Dendritic cell treated with granulocyte-macrophage colony-stimulating factor and Interleukin-4, amounts not matched to agents 40 ng/mL and 50 ng/mL, for 4 days (primary cell): ENCODE data around the gene AMELY.
"Not testable (repeated sequence)": the region's sequence is repeated elsewhere in the genome, so short reads cannot be mapped to it uniquely, and the experiment has no call there.

ENCODE experiments used
- H3K27ac Mint-ChIP-seq: one replicate; pipeline ENCODE4 v1.8.0; 2022; ENCODE audit warnings: mild to moderate bottlenecking, mixed read lengths
- H3K27me3 Mint-ChIP-seq: one replicate; pipeline ENCODE4 v1.8.0; 2022; ENCODE audit warnings: mild to moderate bottlenecking, mixed read lengths
- H3K36me3 Mint-ChIP-seq: one replicate; pipeline ENCODE4 v1.8.0; 2022; ENCODE audit warnings: low read depth, mixed read lengths
- H3K4me1 Mint-ChIP-seq: one replicate; pipeline ENCODE4 v1.8.0; 2022; ENCODE audit warnings: low read depth, mixed read lengths
- H3K4me3 Mint-ChIP-seq: one replicate; pipeline ENCODE4 v1.8.0; 2022; ENCODE audit warnings: mild to moderate bottlenecking, moderate library complexity, mixed read lengths
- H3K9me3 Mint-ChIP-seq: one replicate; pipeline ENCODE4 v1.8.0; 2022; ENCODE audit warnings: mixed read lengths
- intact Hi-C: fragments of 100-400 bp; cut with micrococcal nuclease; formaldehyde crosslinking; loops from one replicate; pipeline ENCODE4 v1.15.0; 2022

The AMELY gene

GRCh38 chrY:6911253-6911881 is at the start of gene AMELY:
TSS of gene AMELY (minus strand) at chrY:6911752. CDS start at chrY:6872608, 39,144 bp downstream.
- Mint-ChIP-seq H3K27me3 (peaks cover 50% of the 10 kb centered on the region), H3K4me3 (no peak within 1 kb of the TSS), H3K36me3 (no peaks in the 10 kb centered on the region), H3K9me3 (no peaks in the 10 kb centered on the region), H3K27ac (no peak within 1 kb of the TSS), H3K4me1 (no peaks in the 10 kb centered on the region)
- intact Hi-C loops: no loop called here

- Mint-ChIP-seq H3K4me1 (no peaks in the 10 kb centered on the region), H3K27ac (no peak overlapping the region), H3K27me3 (no peaks in the 10 kb centered on the region), H3K4me3 (no peak overlapping the region), H3K9me3 (no peaks in the 10 kb centered on the region), H3K36me3 (no peaks in the 10 kb centered on the region)
- intact Hi-C loops: no loop called here
These were observed 38.4 kb upstream of the AMELY start for GRCh38 chrY:6949947-6950346.

- Mint-ChIP-seq H3K36me3 (no peaks in the 10 kb centered on the region), H3K4me1 (no peaks in the 10 kb centered on the region), H3K27me3 (no peaks in the 10 kb centered on the region), H3K9me3 (no peaks in the 10 kb centered on the region), H3K27ac (no peak overlapping the region), H3K4me3 (no peak overlapping the region)
- intact Hi-C loops: no loop called here
These were observed 36.8 kb upstream of the AMELY start for GRCh38 chrY:6948378-6948777.

GRCh38 chrY:6947695-6948094 is 36.1 kb upstream of the AMELY start:
- Mint-ChIP-seq H3K27me3 (no peaks in the 10 kb centered on the region), H3K27ac (no peak overlapping the region), H3K4me3 (no peak overlapping the region), H3K36me3 (no peaks in the 10 kb centered on the region), H3K4me1 (no peaks in the 10 kb centered on the region), H3K9me3 (no peaks in the 10 kb centered on the region)
- intact Hi-C loops: no loop called here

GRCh38 chrY:6935497-6935896 is 23.9 kb upstream of the AMELY start:
- Mint-ChIP-seq H3K27me3 (no peaks in the 10 kb centered on the region), H3K4me3 (no peak overlapping the region), H3K36me3 (no peaks in the 10 kb centered on the region), H3K4me1 (no peaks in the 10 kb centered on the region), H3K9me3 (no peaks in the 10 kb centered on the region), H3K27ac (no peak overlapping the region)
- intact Hi-C loops: no loop called here

GRCh38 chrY:6931779-6932396 is 20.3 kb upstream of the AMELY start:
- H3K36me3 Mint-ChIP-seq: no peaks in the 10 kb centered on the region
- no peaks in the 10 kb centered on the region for H3K9me3 Mint-ChIP-seq
- H3K27me3 Mint-ChIP-seq: no peaks in the 10 kb centered on the region
- no peaks in the 10 kb centered on the region for H3K4me1 Mint-ChIP-seq
- no peak overlapping the region for H3K4me3 Mint-ChIP-seq
- H3K27ac Mint-ChIP-seq: no peak overlapping the region
- intact Hi-C loops: no loop called here

GRCh38 chrY:6929237-6929636 is 17.7 kb upstream of the AMELY start:
- Mint-ChIP-seq H3K4me1 (no peaks in the 10 kb centered on the region), H3K27me3 (no peaks in the 10 kb centered on the region), H3K4me3 (no peak overlapping the region), H3K36me3 (no peaks in the 10 kb centered on the region), H3K9me3 (no peaks in the 10 kb centered on the region), H3K27ac (no peak overlapping the region)
- intact Hi-C loops: no loop called here

- no peak overlapping the region for H3K4me3 Mint-ChIP-seq
- no peak overlapping the region for H3K27ac Mint-ChIP-seq
- H3K4me1 Mint-ChIP-seq: no peaks in the 10 kb centered on the region
- H3K36me3 Mint-ChIP-seq: no peaks in the 10 kb centered on the region
- intact Hi-C loops: no loop called here
- H3K27me3 Mint-ChIP-seq: no peaks in the 10 kb centered on the region
- H3K9me3 Mint-ChIP-seq: no peaks in the 10 kb centered on the region
These were observed 16.7 kb upstream of the AMELY start for GRCh38 chrY:6928265-6928664.

- intact Hi-C loops: no loop called here
- no peaks in the 10 kb centered on the region for H3K27me3 Mint-ChIP-seq
- no peak overlapping the region for H3K4me3 Mint-ChIP-seq
- no peak overlapping the region for H3K27ac Mint-ChIP-seq
- no peaks in the 10 kb centered on the region for H3K36me3 Mint-ChIP-seq
- H3K9me3 Mint-ChIP-seq: no peaks in the 10 kb centered on the region
- H3K4me1 Mint-ChIP-seq: no peaks in the 10 kb centered on the region
These were observed 9.5 kb upstream of the AMELY start for GRCh38 chrY:6921061-6921460.

GRCh38 chrY:6913362-6913761 is 1.8 kb upstream of the AMELY start:
- Mint-ChIP-seq H3K4me3 (no peak overlapping the region), H3K9me3 (no peaks in the 10 kb centered on the region), H3K4me1 (no peaks in the 10 kb centered on the region), H3K36me3 (no peaks in the 10 kb centered on the region), H3K27me3 (peaks cover 47% of the 10 kb centered on the region), H3K27ac (no peak overlapping the region)
- intact Hi-C loops: no loop called here

GRCh38 chrY:6910372-6911252 is 940 bp downstream of the AMELY start, which contains the start of gene TBL1Y:
TSS of gene TBL1Y (plus strand) at chrY:6910697. CDS start at chrY:7025085, 114,388 bp downstream.
- no peaks in the 10 kb centered on the region for H3K9me3 Mint-ChIP-seq
- no peak within 1 kb of the TSS for H3K4me3 Mint-ChIP-seq
- H3K27ac Mint-ChIP-seq: no peak within 1 kb of the TSS
- no peaks in the 10 kb centered on the region for H3K4me1 Mint-ChIP-seq
- H3K27me3 Mint-ChIP-seq: peaks cover 50% of the 10 kb centered on the region
- intact Hi-C loops: no loop called here
- no peaks in the 10 kb centered on the region for H3K36me3 Mint-ChIP-seq

- Mint-ChIP-seq H3K36me3 (no peaks in the 10 kb centered on the region), H3K9me3 (no peaks in the 10 kb centered on the region), H3K27ac (no peak overlapping the region), H3K4me3 (no peak overlapping the region), H3K4me1 (no peaks in the 10 kb centered on the region), H3K27me3 (peaks cover 50% of the 10 kb centered on the region)
- intact Hi-C loops: no loop called here
These were observed 1.7 kb downstream of the AMELY start for GRCh38 chrY:6909856-6910255.

- Mint-ChIP-seq H3K9me3 (no peaks in the 10 kb centered on the region), H3K4me1 (no peaks in the 10 kb centered on the region), H3K4me3 (no peak overlapping the region), H3K27me3 (peaks cover 50% of the 10 kb centered on the region), H3K27ac (no peak overlapping the region), H3K36me3 (no peaks in the 10 kb centered on the region)
- intact Hi-C loops: no loop called here
These were observed 2.4 kb downstream of the AMELY start for GRCh38 chrY:6909118-6909521.

GRCh38 chrY:6908021-6908420 is 3.5 kb downstream of the AMELY start:
- intact Hi-C loops, H3K27ac Mint-ChIP-seq, H3K4me3 Mint-ChIP-seq: not testable (repeated sequence)

More at GRCh38 chrY:6908021-6908420, 3.5 kb downstream of the AMELY start:
- not testable (repeated sequence) for H3K4me1 Mint-ChIP-seq, H3K36me3 Mint-ChIP-seq, H3K9me3 Mint-ChIP-seq
- peaks cover 49% of the 10 kb centered on the region for H3K27me3 Mint-ChIP-seq
